ENCODE measurements around the gene MCTP1.

The MCTP1 gene

DNA sequence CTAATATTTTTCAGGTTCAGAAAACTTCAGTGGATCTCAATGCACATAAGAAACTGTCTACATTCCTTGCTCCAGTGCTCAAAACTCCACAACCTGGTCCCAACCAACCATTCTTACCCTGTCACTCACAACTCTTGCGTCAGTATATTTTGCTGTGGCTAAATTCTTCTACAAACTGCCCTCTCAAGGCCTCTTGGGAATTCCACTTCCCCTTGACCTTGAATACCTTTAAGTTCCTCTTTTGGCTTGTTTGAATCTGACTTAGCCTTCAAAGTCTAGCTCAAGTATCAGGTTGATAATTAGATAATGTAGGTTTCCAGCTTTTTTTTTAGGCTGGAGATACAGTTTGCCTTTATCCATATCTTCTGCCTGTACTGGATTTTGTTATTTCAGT lies 538.2 kb downstream of the MCTP1 start:
- H3K4me3 ChIP-seq (replicated peaks; ENCODE audit: low read depth, low read length): no peak overlapping the region
- TF ChIP-seq CTCF (IDR thresholded peaks at IDR 0.05; ENCODE audit: low read length, missing control alignments): no peak
- peak; percentile 40 for DNase-seq (ENCODE audit: low read depth)

GRCh38 chr5:94745786-94746730 lies 538.8 kb downstream of the MCTP1 start:
- H3K4me3 ChIP-seq (replicated peaks; ENCODE audit: low read depth, low read length): no peak overlapping the region
- DNase-seq (ENCODE audit: low read depth): peak; percentile 40
- no peak for TF ChIP-seq CTCF (IDR thresholded peaks at IDR 0.05; ENCODE audit: low read length, missing control alignments)

- DNase-seq (ENCODE audit: low read depth): no peak
- no peak overlapping the region for H3K4me3 ChIP-seq (replicated peaks; ENCODE audit: low read depth, low read length)
- no peak for TF ChIP-seq CTCF (IDR thresholded peaks at IDR 0.05; ENCODE audit: low read length, missing control alignments)
Measured at GRCh38 chr5:94744906-94745305, 540.0 kb downstream of the MCTP1 start.

DNA sequence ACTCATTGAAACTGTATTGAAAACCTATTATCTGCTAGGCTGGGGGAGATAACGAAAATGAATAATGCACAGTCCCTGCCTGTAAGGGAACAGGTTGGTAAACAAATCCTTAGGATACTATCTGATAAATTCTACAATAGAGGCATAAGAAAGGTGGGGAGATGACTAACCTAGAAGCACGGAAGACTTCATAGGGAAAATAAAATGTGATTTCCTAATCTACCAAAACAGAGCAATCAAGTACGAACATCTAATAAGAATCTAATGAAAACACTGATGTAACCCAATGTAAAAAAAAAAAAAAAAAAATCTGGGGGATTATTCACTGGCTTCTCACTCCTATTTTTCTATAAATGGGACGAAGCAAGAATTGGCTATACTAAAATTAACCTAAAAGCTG lies 542.0 kb downstream of the MCTP1 start:
- H3K4me3 ChIP-seq (replicated peaks; ENCODE audit: low read depth, low read length): no peak overlapping the region
- no peak for DNase-seq (ENCODE audit: low read depth)
- TF ChIP-seq CTCF (IDR thresholded peaks at IDR 0.05; ENCODE audit: low read length, missing control alignments): no peak

GRCh38 chr5:94740286-94740685 lies 544.6 kb downstream of the MCTP1 start:
- H3K4me3 ChIP-seq (replicated peaks; ENCODE audit: low read depth, low read length): no peak overlapping the region
- DNase-seq (ENCODE audit: low read depth): no peak
- no peak for TF ChIP-seq CTCF (IDR thresholded peaks at IDR 0.05; ENCODE audit: low read length, missing control alignments)

DNA sequence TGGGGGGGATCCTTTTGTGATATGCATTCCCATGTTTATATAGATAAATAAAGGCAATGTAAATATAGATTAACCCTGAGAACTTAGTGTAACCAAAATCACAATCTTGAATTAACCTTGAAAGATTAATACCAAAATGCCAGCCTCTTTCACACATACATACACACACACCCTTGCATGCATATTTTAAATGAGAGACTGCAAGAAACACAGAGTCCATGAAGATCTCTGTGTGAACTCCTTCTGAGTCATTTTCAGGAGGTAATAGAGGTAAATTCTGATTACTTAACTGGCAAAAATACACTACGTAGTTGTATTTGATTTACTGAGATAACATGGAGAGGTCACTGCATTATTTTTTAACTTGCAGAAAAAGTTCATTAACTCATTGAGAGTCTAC lies 548.4 kb downstream of the MCTP1 start:
- TF ChIP-seq CTCF (IDR thresholded peaks at IDR 0.05; ENCODE audit: low read length, missing control alignments): no peak
- DNase-seq (ENCODE audit: low read depth): no peak
- H3K4me3 ChIP-seq (replicated peaks; ENCODE audit: low read depth, low read length): no peak overlapping the region

DNA sequence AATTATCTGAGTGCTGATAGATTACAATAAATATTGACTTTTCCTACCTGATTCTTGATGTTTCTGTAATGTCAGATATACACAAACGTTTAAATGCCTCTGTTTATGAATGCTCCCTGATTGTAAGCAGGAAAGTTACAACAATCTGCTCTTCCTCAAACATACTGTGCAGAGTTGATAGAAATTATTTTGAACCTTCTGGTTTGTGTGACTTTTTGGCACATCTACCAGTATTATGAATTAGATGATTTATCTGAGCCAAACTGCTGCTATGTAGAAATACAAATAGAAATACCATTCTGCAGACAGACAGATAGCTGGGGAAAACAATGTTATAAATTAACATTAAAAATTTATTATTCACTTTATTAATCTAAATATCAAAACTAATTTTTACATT lies 553.4 kb downstream of the MCTP1 start:
- TF ChIP-seq CTCF (IDR thresholded peaks at IDR 0.05; ENCODE audit: low read length, missing control alignments): no peak
- no peak overlapping the region for H3K4me3 ChIP-seq (replicated peaks; ENCODE audit: low read depth, low read length)
- no peak for DNase-seq (ENCODE audit: low read depth)
